Liver (tissue), 9 donors: Measurements from ENCODE around the gene CUBN. TPM values are rescaled to one million over a fixed set of nuclear protein-coding genes. Genes with fewer than 3 reads are reported as not detected.

Source experiments
- DNase-seq: peaks from one replicate; pipeline ENCODE4 v3.0.0-alpha.2; 2017; ENCODE audit warnings: low spot score
- H3K27ac ChIP-seq, 2 donors: one replicate each; pipeline ENCODE4 v1.7.0; 2013; ENCODE audit warnings: inconsistent platforms in 2 of 2, low read length in 2 of 2, control low read depth in 1 of 2, low read depth in 1 of 2, mild to moderate bottlenecking in 1 of 2
- H3K27me3 ChIP-seq, 4 donors: one replicate each; pipeline versions ENCODE4 v1.6.1 to v1.7.0; 2013; ENCODE audit warnings: low read length in 3 of 4, inconsistent platforms in 1 of 4, mild to moderate bottlenecking in 1 of 4, moderate library complexity in 1 of 4; ENCODE audit not compliant: control insufficient read depth in 4 of 4, insufficient read depth in 4 of 4
- H3K36me3 ChIP-seq, 4 donors: one replicate each; pipeline versions ENCODE4 v1.6.1 to v1.7.0; 2013; ENCODE audit warnings: low read length in 3 of 4, mild to moderate bottlenecking in 3 of 4, low read depth in 1 of 4, moderate library complexity in 1 of 4; ENCODE audit not compliant: control insufficient read depth in 4 of 4, insufficient read depth in 3 of 4
- H3K4me1 ChIP-seq, 4 donors: one replicate each; pipeline versions ENCODE4 v1.6.1 to v1.7.0; 2013; ENCODE audit warnings: low read length in 3 of 4, mild to moderate bottlenecking in 3 of 4, moderate library complexity in 1 of 4; ENCODE audit not compliant: control insufficient read depth in 4 of 4, insufficient read depth in 4 of 4
- H3K4me3 ChIP-seq, 3 donors: one replicate each; pipeline versions ENCODE4 v1.6.1 to v1.7.0; 2013; ENCODE audit warnings: low read length in 3 of 3, control low read depth in 1 of 3, low read depth in 1 of 3, mild to moderate bottlenecking in 1 of 3
- H3K9ac ChIP-seq, 2 donors: one replicate each; pipeline ENCODE4 v1.7.0; 2013; ENCODE audit warnings: low read length in 2 of 2, mild to moderate bottlenecking in 2 of 2, moderate library complexity in 2 of 2, control low read depth in 1 of 2, low read depth in 1 of 2
- H3K9me3 ChIP-seq, 4 donors: one replicate each; pipeline versions ENCODE4 v1.6.1 to v1.7.0; 2013; ENCODE audit warnings: low read length in 3 of 4; ENCODE audit not compliant: control insufficient read depth in 4 of 4
- FOXA1 ChIP-seq: IDR thresholded peaks from 2 replicates; pipeline ENCODE4 v1.6.1; 2016; ENCODE audit warnings: antibody characterized with exemption
- GABPA ChIP-seq, 2 donors: IDR thresholded peaks in 1 of 2; conservative IDR thresholded peaks in 1 of 2; 2 replicates each; pipeline ENCODE4 v1.6.1; 2016; ENCODE audit warnings: antibody characterized with exemption in 2 of 2, mild to moderate bottlenecking in 1 of 2, moderate library complexity in 1 of 2
- HNF4A ChIP-seq, 2 donors: conservative IDR thresholded peaks; 2 replicates each; pipeline ENCODE4 v1.6.1; 2016; ENCODE audit warnings: antibody characterized with exemption in 2 of 2, mild to moderate bottlenecking in 2 of 2
- HNF4G ChIP-seq: IDR thresholded peaks from 2 replicates; pipeline ENCODE4 v1.6.1; 2016; ENCODE audit warnings: antibody characterized with exemption
- RAD21 ChIP-seq, 2 donors: IDR thresholded peaks; 2 replicates each; pipeline ENCODE4 v1.6.1; 2016; ENCODE audit warnings: antibody characterized with exemption in 2 of 2, mild to moderate bottlenecking in 2 of 2
- RXRA ChIP-seq, 2 donors: IDR thresholded peaks; 2 replicates each; pipeline ENCODE4 v1.6.1; 2017 to 2018; ENCODE audit warnings: antibody characterized with exemption in 2 of 2, mild to moderate bottlenecking in 1 of 2
- SP1 ChIP-seq: IDR thresholded peaks from 2 replicates; pipeline ENCODE4 v1.6.1; 2018; ENCODE audit warnings: antibody characterized with exemption, mild to moderate bottlenecking
- YY1 ChIP-seq: IDR thresholded peaks from 2 replicates; pipeline ENCODE4 v1.6.1; 2016; ENCODE audit warnings: antibody characterized with exemption, mild to moderate bottlenecking
- WGBS: extraction: QIAGEN DNeasy Blood & Tissue Kit; methylation state at CpG from one replicate; pipeline ENCODE4 v1.1.7; 2013; 5-methylcytosine and 5-hydroxymethylcytosine counted together
- polyA plus RNA-seq, 2 donors: library from polyadenylated mRNA; stranded (reverse) in 1 of 2; unstranded in 1 of 2; fragments of 200-250 nt in 1 of 2; fragments of >200 nt in 1 of 2; fragmentation: Nextera tagmentation in 1 of 2; extraction: Ambion mirVana in 1 of 2; gene quantifications; one replicate each; pipeline versions ENCODE4 v1.2.1 to v1.2.3, GENCODE V29; 2013 to 2015
- total RNA-seq, 2 donors: library from RNA; depleted of rRNA; stranded (reverse); fragments of >200 nt; gene quantifications; one replicate each; pipeline ENCODE4 v1.2.3, GENCODE V29; 2014
- TF ChIP-seq, protein P1 (sequence below): fragments of 150-350 bp; IDR thresholded peaks from 2 replicates; pipeline ENCODE4 v1.5.1; 2017; ENCODE audit warnings: improper control_type of control experiment, low read depth, low read length; ENCODE audit not compliant: missing input control
- TF ChIP-seq, protein P2 (sequence below): IDR thresholded peaks from 2 replicates; pipeline ENCODE4 v1.6.1; 2016; ENCODE audit warnings: antibody characterized with exemption
- TF ChIP-seq, protein P3 (sequence below): IDR thresholded peaks from 2 replicates; pipeline ENCODE4 v1.6.1; 2016; ENCODE audit warnings: antibody characterized with exemption
- TF ChIP-seq, protein P4 (sequence below): IDR thresholded peaks from 2 replicates; pipeline ENCODE4 v1.6.1; 2016; ENCODE audit warnings: antibody characterized with exemption
- TF ChIP-seq, protein P5 (sequence below): IDR thresholded peaks from 2 replicates; pipeline ENCODE4 v1.6.1; 2016; ENCODE audit warnings: antibody characterized with exemption, mild to moderate bottlenecking
- donor health status: healthy.
- donor health status: healthy.
- donor health status: healthy.
- donor health status: healthy.
- donor health status: healthy.

Gene CUBN
- total and polyA plus RNA-seq, 4 donors, result 0.01 to 0.67 (median 0.30) TPM

DNA sequence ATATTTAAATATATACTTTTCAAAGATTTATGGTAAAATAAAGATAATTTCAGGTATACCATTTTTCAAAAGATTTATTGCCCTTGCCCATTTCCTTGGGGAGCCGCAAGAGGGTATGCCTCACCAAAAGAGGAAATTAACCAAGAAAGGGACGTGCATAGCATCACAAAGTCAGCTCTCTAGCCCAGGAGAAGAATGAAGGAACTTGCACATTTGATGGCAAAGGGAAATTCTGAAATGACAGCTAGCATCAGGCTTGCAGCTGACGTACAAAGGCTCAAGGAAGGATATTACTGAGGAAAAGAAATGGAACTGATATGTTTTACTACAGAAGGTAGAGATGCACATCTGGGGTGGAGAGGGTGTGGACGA, 218.8 kb downstream of the CUBN start (continued):
- TF ChIP-seq, protein P1, sequence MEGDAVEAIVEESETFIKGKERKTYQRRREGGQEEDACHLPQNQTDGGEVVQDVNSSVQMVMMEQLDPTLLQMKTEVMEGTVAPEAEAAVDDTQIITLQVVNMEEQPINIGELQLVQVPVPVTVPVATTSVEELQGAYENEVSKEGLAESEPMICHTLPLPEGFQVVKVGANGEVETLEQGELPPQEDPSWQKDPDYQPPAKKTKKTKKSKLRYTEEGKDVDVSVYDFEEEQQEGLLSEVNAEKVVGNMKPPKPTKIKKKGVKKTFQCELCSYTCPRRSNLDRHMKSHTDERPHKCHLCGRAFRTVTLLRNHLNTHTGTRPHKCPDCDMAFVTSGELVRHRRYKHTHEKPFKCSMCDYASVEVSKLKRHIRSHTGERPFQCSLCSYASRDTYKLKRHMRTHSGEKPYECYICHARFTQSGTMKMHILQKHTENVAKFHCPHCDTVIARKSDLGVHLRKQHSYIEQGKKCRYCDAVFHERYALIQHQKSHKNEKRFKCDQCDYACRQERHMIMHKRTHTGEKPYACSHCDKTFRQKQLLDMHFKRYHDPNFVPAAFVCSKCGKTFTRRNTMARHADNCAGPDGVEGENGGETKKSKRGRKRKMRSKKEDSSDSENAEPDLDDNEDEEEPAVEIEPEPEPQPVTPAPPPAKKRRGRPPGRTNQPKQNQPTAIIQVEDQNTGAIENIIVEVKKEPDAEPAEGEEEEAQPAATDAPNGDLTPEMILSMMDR, result no peak

DNA sequence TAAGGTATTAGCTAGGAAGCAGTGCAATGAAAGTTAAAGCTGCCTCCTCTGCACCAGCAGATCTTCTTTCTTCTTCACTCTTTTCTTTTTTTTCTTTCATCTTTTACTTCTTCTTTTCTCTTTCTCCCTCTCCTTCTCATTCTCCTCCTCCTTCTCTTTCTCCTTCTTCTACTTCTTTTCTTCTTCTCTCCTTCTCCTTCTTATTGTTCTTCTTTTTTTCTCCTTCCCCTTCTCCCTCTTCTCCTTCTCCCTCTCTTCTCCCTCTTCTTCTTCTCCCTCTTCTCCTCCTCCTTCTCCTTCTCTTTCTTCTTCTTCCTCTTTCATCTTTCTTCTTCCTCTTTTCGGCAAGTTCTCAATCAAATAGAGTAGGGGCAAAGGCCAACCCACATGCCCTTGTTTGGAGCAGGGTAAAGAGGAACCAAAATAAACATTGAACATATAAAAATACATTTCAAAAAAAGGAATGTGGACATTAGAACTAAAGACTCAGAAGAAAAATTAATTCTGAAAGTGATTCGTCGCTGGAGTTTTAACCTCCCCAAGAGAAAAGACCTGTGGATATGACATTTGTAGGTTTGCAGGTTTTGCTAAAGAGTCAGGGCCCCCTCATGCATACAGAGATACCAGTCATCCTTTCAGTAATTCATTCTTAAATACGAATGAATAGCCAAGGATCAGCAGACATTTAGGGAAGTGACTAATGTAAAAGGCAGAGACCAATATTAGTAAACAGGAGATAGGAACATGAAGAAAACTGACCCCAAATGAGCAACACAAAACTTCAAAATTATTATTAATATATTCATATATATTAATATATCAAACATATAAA, 219.4 kb downstream of the CUBN start:
- WGBS, result 69% methylated on average over 4 of the region's 4 CpGs
- Histone ChIP-seq H3K36me3 (no peaks in the 10 kb centered on the region), H3K9me3 (no peaks in the 10 kb centered on the region), H3K4me1 (no peaks in the 10 kb centered on the region), H3K27ac (no peak overlapping the region), H3K4me3 (no peak overlapping the region), H3K9ac (no peak overlapping the region), H3K27me3 (no peaks in the 10 kb centered on the region)
- TF ChIP-seq SP1 (no peak), HNF4A (conservative IDR thresholded peaks at IDR 0.05) (no peak), YY1 (no peak), HNF4G (no peak)
- TF ChIP-seq, protein P2, sequence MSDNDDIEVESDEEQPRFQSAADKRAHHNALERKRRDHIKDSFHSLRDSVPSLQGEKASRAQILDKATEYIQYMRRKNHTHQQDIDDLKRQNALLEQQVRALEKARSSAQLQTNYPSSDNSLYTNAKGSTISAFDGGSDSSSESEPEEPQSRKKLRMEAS, result no peak
- DNase-seq, result no peak

DNA sequence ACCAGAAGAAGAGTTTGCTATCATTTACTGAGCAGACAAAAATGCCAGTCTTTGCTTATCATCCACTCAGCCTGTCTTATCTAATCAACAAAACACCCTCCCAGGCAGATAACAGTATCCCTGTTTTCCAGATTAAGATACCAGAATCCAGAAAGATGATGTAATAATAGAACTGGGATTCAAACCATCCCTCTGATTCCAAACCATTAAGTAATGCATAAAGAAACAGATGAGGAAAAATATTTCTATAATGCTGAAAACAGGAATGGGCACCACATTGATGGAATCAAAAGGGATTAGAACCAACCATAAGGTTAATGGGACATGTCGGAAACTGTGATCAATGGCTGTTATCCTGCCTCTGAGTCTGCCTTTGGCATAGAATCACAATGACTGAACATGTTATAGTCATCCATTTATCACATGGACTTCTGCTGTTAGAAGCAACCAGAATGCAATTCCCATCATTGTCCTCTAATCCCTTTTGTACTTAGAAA, 220.3 kb downstream of the CUBN start:
- H3K4me3 ChIP-seq, result no peak overlapping the region
- WGBS, result 85% methylated on average over 1 of the region's 1 CpG

More for the DNA sequence above, 220.3 kb downstream of the CUBN start:
- Histone ChIP-seq H3K9ac (no peak overlapping the region), H3K36me3 (no peaks in the 10 kb centered on the region), H3K27ac (no peak overlapping the region), H3K4me1 (no peaks in the 10 kb centered on the region), H3K27me3 (no peaks in the 10 kb centered on the region), H3K9me3 (no peaks in the 10 kb centered on the region)
- no peak for DNase-seq
- TF ChIP-seq, protein P3, sequence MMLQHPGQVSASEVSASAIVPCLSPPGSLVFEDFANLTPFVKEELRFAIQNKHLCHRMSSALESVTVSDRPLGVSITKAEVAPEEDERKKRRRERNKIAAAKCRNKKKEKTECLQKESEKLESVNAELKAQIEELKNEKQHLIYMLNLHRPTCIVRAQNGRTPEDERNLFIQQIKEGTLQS, result no peak
- TF ChIP-seq RXRA (IDR thresholded peaks at IDR 0.05) (no peak), GABPA (IDR thresholded peaks at IDR 0.05 in 1 of 2, conservative IDR thresholded peaks at IDR 0.05 in 1 of 2) (no peak), HNF4A (conservative IDR thresholded peaks at IDR 0.05) (no peak), RAD21 (IDR thresholded peaks at IDR 0.05) (no peak), SP1 (no peak), FOXA1 (no peak)
- TF ChIP-seq, protein P4, sequence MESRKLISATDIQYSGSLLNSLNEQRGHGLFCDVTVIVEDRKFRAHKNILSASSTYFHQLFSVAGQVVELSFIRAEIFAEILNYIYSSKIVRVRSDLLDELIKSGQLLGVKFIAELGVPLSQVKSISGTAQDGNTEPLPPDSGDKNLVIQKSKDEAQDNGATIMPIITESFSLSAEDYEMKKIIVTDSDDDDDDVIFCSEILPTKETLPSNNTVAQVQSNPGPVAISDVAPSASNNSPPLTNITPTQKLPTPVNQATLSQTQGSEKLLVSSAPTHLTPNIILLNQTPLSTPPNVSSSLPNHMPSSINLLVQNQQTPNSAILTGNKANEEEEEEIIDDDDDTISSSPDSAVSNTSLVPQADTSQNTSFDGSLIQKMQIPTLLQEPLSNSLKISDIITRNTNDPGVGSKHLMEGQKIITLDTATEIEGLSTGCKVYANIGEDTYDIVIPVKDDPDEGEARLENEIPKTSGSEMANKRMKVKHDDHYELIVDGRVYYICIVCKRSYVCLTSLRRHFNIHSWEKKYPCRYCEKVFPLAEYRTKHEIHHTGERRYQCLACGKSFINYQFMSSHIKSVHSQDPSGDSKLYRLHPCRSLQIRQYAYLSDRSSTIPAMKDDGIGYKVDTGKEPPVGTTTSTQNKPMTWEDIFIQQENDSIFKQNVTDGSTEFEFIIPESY, result no peak
- TF ChIP-seq, protein P5, sequence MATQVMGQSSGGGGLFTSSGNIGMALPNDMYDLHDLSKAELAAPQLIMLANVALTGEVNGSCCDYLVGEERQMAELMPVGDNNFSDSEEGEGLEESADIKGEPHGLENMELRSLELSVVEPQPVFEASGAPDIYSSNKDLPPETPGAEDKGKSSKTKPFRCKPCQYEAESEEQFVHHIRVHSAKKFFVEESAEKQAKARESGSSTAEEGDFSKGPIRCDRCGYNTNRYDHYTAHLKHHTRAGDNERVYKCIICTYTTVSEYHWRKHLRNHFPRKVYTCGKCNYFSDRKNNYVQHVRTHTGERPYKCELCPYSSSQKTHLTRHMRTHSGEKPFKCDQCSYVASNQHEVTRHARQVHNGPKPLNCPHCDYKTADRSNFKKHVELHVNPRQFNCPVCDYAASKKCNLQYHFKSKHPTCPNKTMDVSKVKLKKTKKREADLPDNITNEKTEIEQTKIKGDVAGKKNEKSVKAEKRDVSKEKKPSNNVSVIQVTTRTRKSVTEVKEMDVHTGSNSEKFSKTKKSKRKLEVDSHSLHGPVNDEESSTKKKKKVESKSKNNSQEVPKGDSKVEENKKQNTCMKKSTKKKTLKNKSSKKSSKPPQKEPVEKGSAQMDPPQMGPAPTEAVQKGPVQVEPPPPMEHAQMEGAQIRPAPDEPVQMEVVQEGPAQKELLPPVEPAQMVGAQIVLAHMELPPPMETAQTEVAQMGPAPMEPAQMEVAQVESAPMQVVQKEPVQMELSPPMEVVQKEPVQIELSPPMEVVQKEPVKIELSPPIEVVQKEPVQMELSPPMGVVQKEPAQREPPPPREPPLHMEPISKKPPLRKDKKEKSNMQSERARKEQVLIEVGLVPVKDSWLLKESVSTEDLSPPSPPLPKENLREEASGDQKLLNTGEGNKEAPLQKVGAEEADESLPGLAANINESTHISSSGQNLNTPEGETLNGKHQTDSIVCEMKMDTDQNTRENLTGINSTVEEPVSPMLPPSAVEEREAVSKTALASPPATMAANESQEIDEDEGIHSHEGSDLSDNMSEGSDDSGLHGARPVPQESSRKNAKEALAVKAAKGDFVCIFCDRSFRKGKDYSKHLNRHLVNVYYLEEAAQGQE, result no peak
- TF ChIP-seq, protein P1, result no peak
